ENCODE results near the gene GPR84. TPM values are rescaled to one million over a fixed set of nuclear protein-coding genes. Genes with fewer than 3 reads are reported as not detected.

GPR84 gene
- total and polyA plus RNA-seq, 2 experiments from 2014 or later: not detected

- no peak overlapping the region for H2AFZ ChIP-seq
- no peak overlapping the region for H3K4me2 ChIP-seq
- Mint-ChIP-seq H3K27me3 (ENCODE audit: insufficient read depth, low read depth, poor library complexity) (peaks cover 6% of the 10 kb centered on the region), H3K27ac (no peak overlapping the region), H3K9me3 (no peaks in the 10 kb centered on the region), H3K4me3 (no peak overlapping the region), H3K4me1 (peaks cover 2% of the 10 kb centered on the region; the same call in 1 of the 3 replicates), H3K36me3 (ENCODE audit: low read depth) (peaks cover 12% of the 10 kb centered on the region)
- no peaks in the 10 kb centered on the region for H3K9me2 ChIP-seq (ENCODE audit: insufficient read depth)
- peaks cover 16% of the 10 kb centered on the region for H3K79me2 ChIP-seq (replicated peaks; ENCODE audit: insufficient read depth)
- ATAC-seq (no peak), DNase-seq (ENCODE audit: low spot score) (no peak)
- no peak for TF ChIP-seq ZNF331 (CRISPR knock-in tag; IDR thresholded peaks at IDR 0.05; ENCODE audit: low read depth)
- peak in 1 of 2 experiments; percentile 30; a peak in 2 of 4 replicates for TF ChIP-seq CTCF (conservative IDR thresholded peaks at IDR 0.05; ENCODE audit: low read depth in 2 of 2)
- no peak for TF ChIP-seq ETS1 (IDR thresholded peaks at IDR 0.05)
- H3K27me3 ChIP-seq (ENCODE audit: insufficient read depth): no peaks in the 10 kb centered on the region
- peaks cover 8% of the 10 kb centered on the region; the same call in 1 of the 2 replicates for H3K36me3 ChIP-seq (ENCODE audit: insufficient read depth)
- H3K27ac ChIP-seq (ENCODE audit: low read depth): no peak overlapping the region
- H3F3A ChIP-seq (replicated peaks; ENCODE audit: low read depth): peaks cover 14% of the 10 kb centered on the region
- no peak overlapping the region for H3K4me3 ChIP-seq
- H4K20me1 ChIP-seq (replicated peaks; ENCODE audit: insufficient read depth): peaks cover 11% of the 10 kb centered on the region
- H3K4me1 ChIP-seq (ENCODE audit: insufficient read depth): peaks cover 10% of the 10 kb centered on the region; the same call in 1 of the 2 replicates
Measured at GRCh38 chr12:54337280-54337842, 26.9 kb downstream of the GPR84 start.

- Histone ChIP-seq H3K9me2 (ENCODE audit: insufficient read depth) (no peaks in the 10 kb centered on the region), H3K79me2 (replicated peaks; ENCODE audit: insufficient read depth) (peaks cover 22% of the 10 kb centered on the region), H3K36me3 (ENCODE audit: insufficient read depth) (no peaks in the 10 kb centered on the region), H3K4me3 (no peak overlapping the region), H3K27me3 (ENCODE audit: insufficient read depth) (no peaks in the 10 kb centered on the region), H3K27ac (ENCODE audit: low read depth) (no peak overlapping the region), H4K20me1 (replicated peaks; ENCODE audit: insufficient read depth) (peaks cover 8% of the 10 kb centered on the region), H3F3A (replicated peaks; ENCODE audit: low read depth) (peaks cover 19% of the 10 kb centered on the region), H3K4me1 (ENCODE audit: insufficient read depth) (peaks cover 34% of the 10 kb centered on the region), H3K4me2 (no peak overlapping the region), H2AFZ (no peak overlapping the region)
- no peak for ATAC-seq
- H3K9me3 Mint-ChIP-seq: no peaks in the 10 kb centered on the region
- peaks cover 24% of the 10 kb centered on the region for H3K4me1 Mint-ChIP-seq
- no peaks in the 10 kb centered on the region for H3K36me3 Mint-ChIP-seq (ENCODE audit: low read depth)
- H3K27me3 Mint-ChIP-seq (ENCODE audit: insufficient read depth, low read depth, poor library complexity): peaks cover 4% of the 10 kb centered on the region
- DNase-seq (ENCODE audit: low spot score): no peak
- H3K27ac Mint-ChIP-seq: no peak overlapping the region
- TF ChIP-seq EZH2 (IDR thresholded peaks at IDR 0.05; ENCODE audit: low read depth, unreplicated experiment) (no peak), CTCF (conservative IDR thresholded peaks at IDR 0.05; ENCODE audit: low read depth in 2 of 2) (no peak)
- no peak overlapping the region for H3K4me3 Mint-ChIP-seq
Measured at GRCh38 chr12:54333420-54334034, 30.8 kb downstream of the GPR84 start.
